Measurements from ENCODE around the gene FCER2.

Gene FCER2

GRCh38 chr19:7722231-7722651 lies 20.3 kb upstream of the FCER2 start:
- no peak for TF ChIP-seq CTCF (IDR thresholded peaks at IDR 0.05)
- Histone ChIP-seq H3K36me3 (no peaks in the 10 kb centered on the region), H3K4me1 (ENCODE audit: control insufficient read depth in 1 of 2, insufficient read depth in 1 of 2, low read depth in 1 of 2, low read length in 1 of 2) (peaks cover 0 to 6% of the 10 kb centered on the region in 2 experiments), H3K9me3 (no peaks in the 10 kb centered on the region), H3K4me3 (ENCODE audit: low read depth in 1 of 2, low read length in 1 of 2) (no peak overlapping the region), H3K27me3 (no peaks in the 10 kb centered on the region), H3K27ac (no peak overlapping the region)

GRCh38 chr19:7720351-7720750 lies 18.4 kb upstream of the FCER2 start:
- H3K4me3 ChIP-seq (ENCODE audit: low read depth in 1 of 2, low read length in 1 of 2) = no peak overlapping the region
- H3K4me1 ChIP-seq (ENCODE audit: control insufficient read depth in 1 of 2, insufficient read depth in 1 of 2, low read depth in 1 of 2, low read length in 1 of 2) = peaks cover 6 to 12% of the 10 kb centered on the region in 2 experiments
- TF ChIP-seq CTCF (IDR thresholded peaks at IDR 0.05) = no peak
- no peaks in the 10 kb centered on the region for H3K36me3 ChIP-seq
- H3K9me3 ChIP-seq = no peaks in the 10 kb centered on the region
- H3K27me3 ChIP-seq = no peaks in the 10 kb centered on the region
- no peak overlapping the region for H3K27ac ChIP-seq

GRCh38 chr19:7718668-7719067 lies 16.7 kb upstream of the FCER2 start:
- H3K27me3 ChIP-seq = no peaks in the 10 kb centered on the region
- no peak overlapping the region for H3K4me3 ChIP-seq (ENCODE audit: low read depth in 1 of 2, low read length in 1 of 2)
- TF ChIP-seq CTCF (IDR thresholded peaks at IDR 0.05) = no peak
- H3K9me3 ChIP-seq = no peaks in the 10 kb centered on the region
- no peak overlapping the region for H3K27ac ChIP-seq
- no peaks in the 10 kb centered on the region for H3K36me3 ChIP-seq
- H3K4me1 ChIP-seq (ENCODE audit: control insufficient read depth in 1 of 2, insufficient read depth in 1 of 2, low read depth in 1 of 2, low read length in 1 of 2) = peaks cover 23 to 29% of the 10 kb centered on the region in 2 experiments

GRCh38 chr19:7716762-7717161 lies 14.8 kb upstream of the FCER2 start:
- Histone ChIP-seq H3K36me3 (no peaks in the 10 kb centered on the region), H3K9me3 (no peaks in the 10 kb centered on the region), H3K27me3 (no peaks in the 10 kb centered on the region), H3K4me3 (ENCODE audit: low read depth in 1 of 2, low read length in 1 of 2) (no peak overlapping the region), H3K27ac (no peak overlapping the region), H3K4me1 (ENCODE audit: control insufficient read depth in 1 of 2, insufficient read depth in 1 of 2, low read depth in 1 of 2, low read length in 1 of 2) (peaks cover 34 to 36% of the 10 kb centered on the region in 2 experiments)
- no peak for TF ChIP-seq CTCF (IDR thresholded peaks at IDR 0.05)

GRCh38 chr19:7715671-7716070 lies 13.7 kb upstream of the FCER2 start:
- no peaks in the 10 kb centered on the region for H3K9me3 ChIP-seq
- TF ChIP-seq CTCF (IDR thresholded peaks at IDR 0.05) = no peak
- no peaks in the 10 kb centered on the region for H3K27me3 ChIP-seq
- peaks cover 38% of the 10 kb centered on the region in 2 experiments for H3K4me1 ChIP-seq (ENCODE audit: control insufficient read depth in 1 of 2, insufficient read depth in 1 of 2, low read depth in 1 of 2, low read length in 1 of 2)
- peak overlapping the region; percentile 91 for H3K27ac ChIP-seq
- no peak overlapping the region for H3K4me3 ChIP-seq (ENCODE audit: low read depth in 1 of 2, low read length in 1 of 2)
- H3K36me3 ChIP-seq = no peaks in the 10 kb centered on the region

GRCh38 chr19:7710616-7711015 lies 8.7 kb upstream of the FCER2 start:
- Histone ChIP-seq H3K27me3 (no peaks in the 10 kb centered on the region), H3K27ac (peak overlapping the region; percentile 99), H3K36me3 (no peaks in the 10 kb centered on the region), H3K9me3 (no peaks in the 10 kb centered on the region), H3K4me1 (ENCODE audit: control insufficient read depth in 1 of 2, insufficient read depth in 1 of 2, low read depth in 1 of 2, low read length in 1 of 2) (peaks cover 67 to 74% of the 10 kb centered on the region in 2 experiments), H3K4me3 (ENCODE audit: low read depth in 1 of 2, low read length in 1 of 2) (no peak overlapping the region)
- TF ChIP-seq CTCF (IDR thresholded peaks at IDR 0.05) = no peak
